ENCODE results near the gene KMT5C.

Gene KMT5C

GRCh38 chr19:55385724-55386492, 46.2 kb downstream of the KMT5C start, which contains the start of gene RPL28:
RPL28 (plus strand) TSS chr19:55385932; CDS start chr19:55386358, 426 bp downstream.
- Histone ChIP-seq H3K4me3 (ENCODE audit: low read length in 2 of 2) (peak within 1 kb of the TSS; percentile 99), H3K36me3 (ENCODE audit: control insufficient read depth in 2 of 2, insufficient read depth in 2 of 2, low read length in 2 of 2) (peaks cover 31 to 35% of the 10 kb centered on the region in 2 donors), H3K27me3 (ENCODE audit: control insufficient read depth in 2 of 2, insufficient read depth in 2 of 2, low read length in 2 of 2) (no peaks in the 10 kb centered on the region), H3K4me1 (ENCODE audit: control insufficient read depth in 2 of 2, insufficient read depth in 2 of 2, low read length in 2 of 2) (peaks cover 42 to 44% of the 10 kb centered on the region in 2 donors), H3K9me3 (ENCODE audit: control insufficient read depth in 2 of 2, low read length in 2 of 2) (no peaks in the 10 kb centered on the region), H3K9ac (ENCODE audit: low read depth in 1 of 2, low read length in 2 of 2) (peak within 1 kb of the TSS; percentile 97 to 98), H3K27ac (ENCODE audit: low read depth in 2 of 2, low read length in 2 of 2) (peak within 1 kb of the TSS; percentile 95 to 96)

GRCh38 chr19:55386493-55386971, 46.9 kb downstream of the KMT5C start:
- Histone ChIP-seq H3K27me3 (ENCODE audit: control insufficient read depth in 2 of 2, insufficient read depth in 2 of 2, low read length in 2 of 2) (no peaks in the 10 kb centered on the region), H3K4me1 (ENCODE audit: control insufficient read depth in 2 of 2, insufficient read depth in 2 of 2, low read length in 2 of 2) (peaks cover 42 to 44% of the 10 kb centered on the region in 2 donors), H3K9ac (ENCODE audit: low read depth in 1 of 2, low read length in 2 of 2) (peak overlapping the region; percentile 97 to 98), H3K27ac (ENCODE audit: low read depth in 2 of 2, low read length in 2 of 2) (peak overlapping the region; percentile 76 to 96), H3K36me3 (ENCODE audit: control insufficient read depth in 2 of 2, insufficient read depth in 2 of 2, low read length in 2 of 2) (peaks cover 31 to 42% of the 10 kb centered on the region in 2 donors), H3K4me3 (ENCODE audit: low read length in 2 of 2) (peak overlapping the region; percentile 99), H3K9me3 (ENCODE audit: control insufficient read depth in 2 of 2, low read length in 2 of 2) (no peaks in the 10 kb centered on the region)

- Histone ChIP-seq H3K9me3 (ENCODE audit: control insufficient read depth in 2 of 2, low read length in 2 of 2) (no peaks in the 10 kb centered on the region), H3K27me3 (ENCODE audit: control insufficient read depth in 2 of 2, insufficient read depth in 2 of 2, low read length in 2 of 2) (no peaks in the 10 kb centered on the region), H3K9ac (ENCODE audit: low read depth in 1 of 2, low read length in 2 of 2) (peak overlapping the region; percentile 54 to 97), H3K36me3 (ENCODE audit: control insufficient read depth in 2 of 2, insufficient read depth in 2 of 2, low read length in 2 of 2) (peaks cover 31 to 44% of the 10 kb centered on the region in 2 donors), H3K4me3 (ENCODE audit: low read length in 2 of 2) (peak overlapping the region; percentile 99), H3K27ac (ENCODE audit: low read depth in 2 of 2, low read length in 2 of 2) (no peak overlapping the region), H3K4me1 (ENCODE audit: control insufficient read depth in 2 of 2, insufficient read depth in 2 of 2, low read length in 2 of 2) (peaks cover 39 to 41% of the 10 kb centered on the region in 2 donors)
These were observed 48.2 kb downstream of the KMT5C start for GRCh38 chr19:55387736-55388497.

GRCh38 chr19:55389386-55390317, 50.0 kb downstream of the KMT5C start:
- Histone ChIP-seq H3K36me3 (ENCODE audit: control insufficient read depth in 2 of 2, insufficient read depth in 2 of 2, low read length in 2 of 2) (peaks cover 31 to 44% of the 10 kb centered on the region in 2 donors), H3K4me3 (ENCODE audit: low read length in 2 of 2) (no peak overlapping the region), H3K9ac (ENCODE audit: low read depth in 1 of 2, low read length in 2 of 2) (no peak overlapping the region), H3K9me3 (ENCODE audit: control insufficient read depth in 2 of 2, low read length in 2 of 2) (no peaks in the 10 kb centered on the region), H3K27me3 (ENCODE audit: control insufficient read depth in 2 of 2, insufficient read depth in 2 of 2, low read length in 2 of 2) (no peaks in the 10 kb centered on the region), H3K4me1 (ENCODE audit: control insufficient read depth in 2 of 2, insufficient read depth in 2 of 2, low read length in 2 of 2) (peaks cover 29 to 30% of the 10 kb centered on the region in 2 donors), H3K27ac (ENCODE audit: low read depth in 2 of 2, low read length in 2 of 2) (no peak overlapping the region)

GRCh38 chr19:55390461-55390880, 50.8 kb downstream of the KMT5C start:
- Histone ChIP-seq H3K9ac (ENCODE audit: low read depth in 1 of 2, low read length in 2 of 2) (no peak overlapping the region), H3K4me1 (ENCODE audit: control insufficient read depth in 2 of 2, insufficient read depth in 2 of 2, low read length in 2 of 2) (peaks cover 23 to 25% of the 10 kb centered on the region in 2 donors), H3K27ac (ENCODE audit: low read depth in 2 of 2, low read length in 2 of 2) (no peak overlapping the region), H3K4me3 (ENCODE audit: low read length in 2 of 2) (no peak overlapping the region), H3K27me3 (ENCODE audit: control insufficient read depth in 2 of 2, insufficient read depth in 2 of 2, low read length in 2 of 2) (no peaks in the 10 kb centered on the region), H3K36me3 (ENCODE audit: control insufficient read depth in 2 of 2, insufficient read depth in 2 of 2, low read length in 2 of 2) (peaks cover 31 to 44% of the 10 kb centered on the region in 2 donors), H3K9me3 (ENCODE audit: control insufficient read depth in 2 of 2, low read length in 2 of 2) (no peaks in the 10 kb centered on the region)

- Histone ChIP-seq H3K27ac (ENCODE audit: low read depth in 2 of 2, low read length in 2 of 2) (no peak overlapping the region), H3K36me3 (ENCODE audit: control insufficient read depth in 2 of 2, insufficient read depth in 2 of 2, low read length in 2 of 2) (peaks cover 31 to 44% of the 10 kb centered on the region in 2 donors)
These were observed 51.6 kb downstream of the KMT5C start for GRCh38 chr19:55391191-55391670.

GRCh38 chr19:55391702-55392615, 52.3 kb downstream of the KMT5C start:
- peaks cover 17% of the 10 kb centered on the region in 2 donors for H3K4me1 ChIP-seq (ENCODE audit: control insufficient read depth in 2 of 2, insufficient read depth in 2 of 2, low read length in 2 of 2)
- no peak overlapping the region for H3K9ac ChIP-seq (ENCODE audit: low read depth in 1 of 2, low read length in 2 of 2)
- H3K27me3 ChIP-seq (ENCODE audit: control insufficient read depth in 2 of 2, insufficient read depth in 2 of 2, low read length in 2 of 2): no peaks in the 10 kb centered on the region
- no peak overlapping the region for H3K4me3 ChIP-seq (ENCODE audit: low read length in 2 of 2)
- peaks cover 30 to 43% of the 10 kb centered on the region in 2 donors for H3K36me3 ChIP-seq (ENCODE audit: control insufficient read depth in 2 of 2, insufficient read depth in 2 of 2, low read length in 2 of 2)
- no peaks in the 10 kb centered on the region for H3K9me3 ChIP-seq (ENCODE audit: control insufficient read depth in 2 of 2, low read length in 2 of 2)
- H3K27ac ChIP-seq (ENCODE audit: low read depth in 2 of 2, low read length in 2 of 2): no peak overlapping the region

More at GRCh38 chr19:55391191-55391670, 51.6 kb downstream of the KMT5C start:
- no peaks in the 10 kb centered on the region for H3K9me3 ChIP-seq (ENCODE audit: control insufficient read depth in 2 of 2, low read length in 2 of 2)
- H3K4me1 ChIP-seq (ENCODE audit: control insufficient read depth in 2 of 2, insufficient read depth in 2 of 2, low read length in 2 of 2): peaks cover 23 to 24% of the 10 kb centered on the region in 2 donors
- no peaks in the 10 kb centered on the region for H3K27me3 ChIP-seq (ENCODE audit: control insufficient read depth in 2 of 2, insufficient read depth in 2 of 2, low read length in 2 of 2)
- no peak overlapping the region for H3K4me3 ChIP-seq (ENCODE audit: low read length in 2 of 2)
- no peak overlapping the region for H3K9ac ChIP-seq (ENCODE audit: low read depth in 1 of 2, low read length in 2 of 2)

GRCh38 chr19:55392820-55393761, 53.4 kb downstream of the KMT5C start:
- peaks cover 20 to 32% of the 10 kb centered on the region in 2 donors for H3K36me3 ChIP-seq (ENCODE audit: control insufficient read depth in 2 of 2, insufficient read depth in 2 of 2, low read length in 2 of 2)
- no peak overlapping the region for H3K4me3 ChIP-seq (ENCODE audit: low read length in 2 of 2)
- peaks cover 6% of the 10 kb centered on the region in 2 donors for H3K4me1 ChIP-seq (ENCODE audit: control insufficient read depth in 2 of 2, insufficient read depth in 2 of 2, low read length in 2 of 2)
- H3K27ac ChIP-seq (ENCODE audit: low read depth in 2 of 2, low read length in 2 of 2): no peak overlapping the region
- no peaks in the 10 kb centered on the region for H3K27me3 ChIP-seq (ENCODE audit: control insufficient read depth in 2 of 2, insufficient read depth in 2 of 2, low read length in 2 of 2)
- no peaks in the 10 kb centered on the region for H3K9me3 ChIP-seq (ENCODE audit: control insufficient read depth in 2 of 2, low read length in 2 of 2)
- H3K9ac ChIP-seq (ENCODE audit: low read depth in 1 of 2, low read length in 2 of 2): no peak overlapping the region

Measured in mucosa of rectum (tissue), 2 donors.